HG03159 (cell line): ENCODE results near the gene DLG1.

ENCODE experiments used
- ATAC-seq: cut with Tn5 transposase; IDR thresholded peaks from one replicate; pipeline ENCODE4 v1.9.1; 2021; ENCODE audit warnings: mild to moderate bottlenecking, moderate library complexity; ENCODE audit not compliant: unreplicated experiment

The DLG1 gene

GRCh38 chr3:197253238-197253947 is 45.0 kb downstream of the DLG1 start:
- no peak for ATAC-seq

- ATAC-seq = no peak
Observed at GRCh38 chr3:197249542-197249941, 48.9 kb downstream of the DLG1 start.

GRCh38 chr3:197248341-197248740 is 50.1 kb downstream of the DLG1 start:
- ATAC-seq = no peak

GRCh38 chr3:197244751-197245150 is 53.7 kb downstream of the DLG1 start:
- ATAC-seq = no peak

GRCh38 chr3:197242784-197243432 is 55.5 kb downstream of the DLG1 start:
- ATAC-seq = no peak

- no peak for ATAC-seq
Observed at GRCh38 chr3:197241173-197241572, 57.2 kb downstream of the DLG1 start.

- no peak for ATAC-seq
Observed at GRCh38 chr3:197239857-197240256, 58.6 kb downstream of the DLG1 start.

- no peak for ATAC-seq
Observed at GRCh38 chr3:197238842-197239241, 59.6 kb downstream of the DLG1 start.

GRCh38 chr3:197237897-197238296 is 60.5 kb downstream of the DLG1 start:
- no peak for ATAC-seq

- ATAC-seq = no peak
Observed at GRCh38 chr3:197236362-197236761, 62.0 kb downstream of the DLG1 start.

GRCh38 chr3:197234947-197235914 is 63.2 kb downstream of the DLG1 start:
- ATAC-seq = no peak

GRCh38 chr3:197231321-197231720 is 67.1 kb downstream of the DLG1 start:
- no peak for ATAC-seq

- no peak for ATAC-seq
Observed at GRCh38 chr3:197229836-197230235, 68.6 kb downstream of the DLG1 start.

GRCh38 chr3:197229178-197229577 is 69.2 kb downstream of the DLG1 start:
- no peak for ATAC-seq

- no peak for ATAC-seq
Observed at GRCh38 chr3:197227780-197228574, 70.4 kb downstream of the DLG1 start.

GRCh38 chr3:197226179-197226578 is 72.2 kb downstream of the DLG1 start:
- ATAC-seq = no peak

- no peak for ATAC-seq
Observed at GRCh38 chr3:197225579-197225978, 72.8 kb downstream of the DLG1 start.

- ATAC-seq = no peak
Observed at GRCh38 chr3:197224034-197224444, 74.4 kb downstream of the DLG1 start.

- no peak for ATAC-seq
Observed at GRCh38 chr3:197222937-197223370, 75.5 kb downstream of the DLG1 start.

GRCh38 chr3:197219619-197220018 is 78.8 kb downstream of the DLG1 start:
- no peak for ATAC-seq

GRCh38 chr3:197218210-197218609 is 80.2 kb downstream of the DLG1 start:
- no peak for ATAC-seq
